Measurements from ENCODE around the gene IPPK.

IPPK gene

GRCh38 chr9:92669890-92670708, at the start of gene IPPK:
TSS of gene IPPK (minus strand) at chr9:92670131. CDS start at chr9:92669988, 143 bp downstream.
- peak; percentile 99 for DNase-seq

- no peak for DNase-seq
Measured at GRCh38 chr9:92719028-92719647, 49.2 kb upstream of the IPPK start.

GRCh38 chr9:92718086-92719001, 48.4 kb upstream of the IPPK start:
- no peak for DNase-seq

GRCh38 chr9:92717201-92718085, 47.5 kb upstream of the IPPK start:
- DNase-seq, result no peak

GRCh38 chr9:92716557-92716956, 46.6 kb upstream of the IPPK start:
- DNase-seq, result peak; percentile 61

GRCh38 chr9:92715488-92716231, 45.7 kb upstream of the IPPK start:
- peak; percentile 47 for DNase-seq

- DNase-seq, result no peak
Measured at GRCh38 chr9:92714787-92715487, 45.0 kb upstream of the IPPK start.

- no peak for DNase-seq
Measured at GRCh38 chr9:92714016-92714415, 44.1 kb upstream of the IPPK start.

GRCh38 chr9:92713528-92713927, 43.6 kb upstream of the IPPK start:
- no peak for DNase-seq

GRCh38 chr9:92712767-92713166, 42.8 kb upstream of the IPPK start:
- DNase-seq, result no peak

- no peak for DNase-seq
Measured at GRCh38 chr9:92711844-92712243, 41.9 kb upstream of the IPPK start.

- no peak for DNase-seq
Measured at GRCh38 chr9:92711146-92711545, 41.2 kb upstream of the IPPK start.

- DNase-seq, result no peak
Measured at GRCh38 chr9:92710368-92710767, 40.4 kb upstream of the IPPK start.

- DNase-seq, result no peak
Measured at GRCh38 chr9:92709954-92710353, 40.0 kb upstream of the IPPK start.

- no peak for DNase-seq
Measured at GRCh38 chr9:92709240-92709639, 39.3 kb upstream of the IPPK start.

GRCh38 chr9:92707530-92707929, 37.6 kb upstream of the IPPK start:
- DNase-seq, result no peak

- peak; percentile 46 for DNase-seq
Measured at GRCh38 chr9:92706218-92706940, 36.4 kb upstream of the IPPK start.

GRCh38 chr9:92704528-92704927, 34.6 kb upstream of the IPPK start:
- no peak for DNase-seq

- no peak for DNase-seq
Measured at GRCh38 chr9:92696619-92697018, 26.7 kb upstream of the IPPK start.

- peak; percentile 4 for DNase-seq
Measured at GRCh38 chr9:92686954-92687353, 17.0 kb upstream of the IPPK start.
